Type B pancreatic cell (in vitro differentiated cells): ENCODE data around the gene MLLT3. TPM values are rescaled to one million over a fixed set of nuclear protein-coding genes. Genes with fewer than 3 reads are reported as not detected.

Experiments
- DNase-seq: peaks from one replicate; pipeline ENCODE4 v3.0.0; 2021; ENCODE audit warnings: mixed read lengths; ENCODE audit not compliant: unreplicated experiment; ENCODE audit errors: extremely low spot score
- H3K27ac Mint-ChIP-seq: 2 replicates; pipeline ENCODE4 v1.8.0; 2021; ENCODE audit warnings: mild to moderate bottlenecking, mixed read lengths
- H3K27me3 Mint-ChIP-seq: 2 replicates; pipeline ENCODE4 v1.8.0; 2021; ENCODE audit warnings: mixed read lengths
- H3K36me3 Mint-ChIP-seq: 2 replicates; pipeline ENCODE4 v1.8.0; 2021; ENCODE audit warnings: mixed read lengths
- H3K4me1 Mint-ChIP-seq: one replicate; pipeline ENCODE4 v1.8.0; 2021; ENCODE audit warnings: mixed read lengths; ENCODE audit not compliant: unreplicated experiment
- H3K4me3 Mint-ChIP-seq: 2 replicates; pipeline ENCODE4 v1.8.0; 2021; ENCODE audit warnings: mild to moderate bottlenecking, mixed read lengths
- H3K9me3 Mint-ChIP-seq: 2 replicates; pipeline ENCODE4 v1.8.0; 2021; ENCODE audit warnings: mixed read lengths
- total RNA-seq: library from RNA; stranded (reverse); gene quantifications from 2 replicates; pipeline ENCODE4 v1.2.1, GENCODE V29; 2021; ENCODE audit warnings: low replicate concordance
- TF ChIP-seq, protein P1 (sequence below): fragments of 200-600 bp; sonication (generic); conservative IDR thresholded peaks from 2 replicates; pipeline ENCODE4 v1.5.0; 2021; ENCODE audit warnings: antibody characterized with exemption, mild to moderate bottlenecking

MLLT3 gene
- total RNA-seq, 1 donor from 2014 or later = 44.2 TPM

DNA sequence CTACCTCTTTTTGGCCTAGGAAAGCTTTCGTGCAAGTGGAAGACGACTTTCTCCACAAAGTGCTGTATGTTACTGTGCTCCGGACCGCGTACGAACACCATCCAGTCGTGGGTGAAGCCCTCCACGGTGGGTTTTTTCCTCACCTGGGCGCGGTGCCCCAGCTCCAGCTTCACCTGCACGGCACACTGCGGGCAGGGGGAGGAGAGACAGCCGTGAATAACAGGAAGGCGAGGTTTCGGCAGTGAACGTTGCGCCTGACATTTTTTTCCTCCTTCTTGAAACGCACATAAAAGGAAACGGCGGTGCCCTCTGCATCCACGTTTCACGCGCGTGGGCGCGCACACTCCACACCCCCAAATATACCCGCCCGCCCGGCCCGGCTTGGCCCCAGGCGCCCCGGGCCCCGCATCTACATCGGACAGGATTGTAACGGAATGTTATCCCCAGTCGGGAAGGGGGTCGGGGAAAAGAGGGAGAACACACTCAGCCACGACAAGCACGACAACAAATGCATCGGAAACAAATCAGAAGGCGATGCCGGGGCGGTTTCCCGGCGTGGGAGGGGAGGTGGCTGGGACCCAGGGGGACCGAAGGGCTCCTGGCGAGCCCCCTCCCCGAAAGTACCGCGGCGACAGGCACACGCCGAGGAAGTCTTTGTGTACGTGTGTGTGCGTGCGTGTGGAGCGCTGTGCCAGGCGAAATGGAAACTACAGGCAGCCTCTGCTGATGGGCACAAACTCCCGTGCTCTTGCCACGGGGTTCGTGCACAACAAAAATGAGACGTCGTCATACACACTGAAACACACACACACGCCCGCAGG lies 1.4 kb downstream of the MLLT3 start:
- H3K4me1 Mint-ChIP-seq = peaks cover 35% of the 10 kb centered on the region
- peak; percentile 73 for DNase-seq
- peak overlapping the region; percentile 94 for H3K27ac Mint-ChIP-seq
- TF ChIP-seq, protein P1, sequence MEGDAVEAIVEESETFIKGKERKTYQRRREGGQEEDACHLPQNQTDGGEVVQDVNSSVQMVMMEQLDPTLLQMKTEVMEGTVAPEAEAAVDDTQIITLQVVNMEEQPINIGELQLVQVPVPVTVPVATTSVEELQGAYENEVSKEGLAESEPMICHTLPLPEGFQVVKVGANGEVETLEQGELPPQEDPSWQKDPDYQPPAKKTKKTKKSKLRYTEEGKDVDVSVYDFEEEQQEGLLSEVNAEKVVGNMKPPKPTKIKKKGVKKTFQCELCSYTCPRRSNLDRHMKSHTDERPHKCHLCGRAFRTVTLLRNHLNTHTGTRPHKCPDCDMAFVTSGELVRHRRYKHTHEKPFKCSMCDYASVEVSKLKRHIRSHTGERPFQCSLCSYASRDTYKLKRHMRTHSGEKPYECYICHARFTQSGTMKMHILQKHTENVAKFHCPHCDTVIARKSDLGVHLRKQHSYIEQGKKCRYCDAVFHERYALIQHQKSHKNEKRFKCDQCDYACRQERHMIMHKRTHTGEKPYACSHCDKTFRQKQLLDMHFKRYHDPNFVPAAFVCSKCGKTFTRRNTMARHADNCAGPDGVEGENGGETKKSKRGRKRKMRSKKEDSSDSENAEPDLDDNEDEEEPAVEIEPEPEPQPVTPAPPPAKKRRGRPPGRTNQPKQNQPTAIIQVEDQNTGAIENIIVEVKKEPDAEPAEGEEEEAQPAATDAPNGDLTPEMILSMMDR = no peak
- no peaks in the 10 kb centered on the region for H3K9me3 Mint-ChIP-seq
- peak overlapping the region; percentile 95 for H3K4me3 Mint-ChIP-seq
- peaks cover 3% of the 10 kb centered on the region for H3K36me3 Mint-ChIP-seq
- H3K27me3 Mint-ChIP-seq = peaks cover 19% of the 10 kb centered on the region

DNA sequence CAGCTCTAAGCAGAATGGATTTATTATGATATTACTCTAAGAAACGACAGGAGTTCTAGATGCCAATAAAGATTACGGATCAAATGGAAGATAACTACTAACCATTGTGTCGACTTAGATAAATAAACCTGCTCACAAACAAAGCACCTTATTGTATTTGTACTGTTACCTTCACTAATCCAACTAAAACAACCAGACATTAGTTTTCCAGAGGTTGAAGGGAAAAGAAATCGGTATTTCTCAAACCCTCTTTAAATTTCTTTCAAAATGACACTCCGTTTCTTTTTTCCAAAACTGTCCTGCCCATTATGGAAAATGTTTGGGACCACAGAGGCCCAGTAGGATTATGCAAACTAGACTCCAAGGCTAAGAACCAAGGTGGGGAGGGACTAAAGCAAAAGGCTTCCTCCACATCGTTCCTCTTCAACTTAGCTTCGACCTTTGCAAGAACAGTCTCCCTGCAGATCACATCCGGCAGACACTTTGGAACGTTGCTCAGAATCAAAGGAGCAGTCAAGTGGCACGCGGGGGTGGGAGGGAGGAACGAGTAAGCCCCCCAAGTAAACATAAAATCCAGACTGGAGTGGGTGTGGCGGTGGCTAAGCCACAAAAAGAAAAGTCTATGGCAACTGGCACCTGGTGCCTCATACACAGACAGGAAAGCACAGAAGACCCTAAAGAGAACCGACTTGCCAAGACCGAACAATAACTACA lies 2.7 kb downstream of the MLLT3 start:
- no peaks in the 10 kb centered on the region for H3K9me3 Mint-ChIP-seq
- peaks cover 18% of the 10 kb centered on the region for H3K27me3 Mint-ChIP-seq
- peaks cover 31% of the 10 kb centered on the region for H3K4me1 Mint-ChIP-seq
- TF ChIP-seq, protein P1 = no peak
- H3K27ac Mint-ChIP-seq = peak overlapping the region; percentile 94
- peaks cover 3% of the 10 kb centered on the region for H3K36me3 Mint-ChIP-seq
- no peak for DNase-seq
- peak overlapping the region; percentile 95 for H3K4me3 Mint-ChIP-seq

DNA sequence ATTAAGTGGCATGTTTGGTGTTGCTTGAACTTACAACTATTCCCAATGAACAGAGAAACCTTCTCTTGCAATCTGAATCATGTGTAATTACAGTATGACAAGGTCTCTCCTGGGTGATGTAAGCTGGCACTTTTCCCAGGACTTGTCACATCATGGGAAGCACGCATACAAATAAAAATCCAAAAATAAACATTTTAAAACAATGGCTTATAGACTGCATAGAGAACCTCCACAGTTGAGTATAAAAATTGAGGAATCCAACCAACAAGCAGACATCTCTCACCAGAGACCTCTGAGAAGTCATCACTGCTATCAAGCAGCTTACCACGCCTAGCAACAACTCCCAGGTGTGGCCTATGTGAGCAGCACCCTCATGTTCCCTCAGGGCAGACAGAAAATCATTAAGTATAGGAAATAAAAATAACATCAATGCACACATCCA lies 3.9 kb downstream of the MLLT3 start:
- peaks cover 9% of the 10 kb centered on the region for H3K27me3 Mint-ChIP-seq
- no peaks in the 10 kb centered on the region for H3K9me3 Mint-ChIP-seq
- no peak for DNase-seq
- peak overlapping the region; percentile 95 for H3K4me3 Mint-ChIP-seq
- TF ChIP-seq, protein P1 = no peak
- H3K27ac Mint-ChIP-seq = peak overlapping the region; percentile 4
- peaks cover 3% of the 10 kb centered on the region for H3K36me3 Mint-ChIP-seq
- H3K4me1 Mint-ChIP-seq = peaks cover 20% of the 10 kb centered on the region

DNA sequence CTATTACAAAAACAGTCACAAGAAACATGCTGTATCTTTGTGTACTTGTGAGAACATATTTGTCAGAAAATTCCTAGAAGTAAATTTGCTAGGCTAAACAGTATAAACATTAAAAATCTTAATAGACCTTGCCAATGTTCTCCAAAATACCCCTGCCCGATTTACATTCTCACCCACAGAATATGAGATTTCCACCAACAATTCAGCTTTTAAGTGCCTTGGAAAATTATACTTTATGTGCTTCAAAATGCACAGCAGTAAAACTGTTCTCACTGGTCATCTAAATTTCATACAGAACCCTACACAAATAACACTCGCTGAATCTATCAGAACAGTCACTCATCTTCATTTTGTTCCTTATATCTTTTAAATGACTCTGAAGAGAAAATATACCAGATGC lies 5.5 kb downstream of the MLLT3 start:
- Mint-ChIP-seq H3K27me3 (peaks cover 5% of the 10 kb centered on the region), H3K27ac (no peak overlapping the region), H3K4me3 (no peak overlapping the region), H3K36me3 (peaks cover 3% of the 10 kb centered on the region), H3K4me1 (peaks cover 22% of the 10 kb centered on the region), H3K9me3 (no peaks in the 10 kb centered on the region)
- TF ChIP-seq, protein P1 = no peak
- DNase-seq = no peak

DNA sequence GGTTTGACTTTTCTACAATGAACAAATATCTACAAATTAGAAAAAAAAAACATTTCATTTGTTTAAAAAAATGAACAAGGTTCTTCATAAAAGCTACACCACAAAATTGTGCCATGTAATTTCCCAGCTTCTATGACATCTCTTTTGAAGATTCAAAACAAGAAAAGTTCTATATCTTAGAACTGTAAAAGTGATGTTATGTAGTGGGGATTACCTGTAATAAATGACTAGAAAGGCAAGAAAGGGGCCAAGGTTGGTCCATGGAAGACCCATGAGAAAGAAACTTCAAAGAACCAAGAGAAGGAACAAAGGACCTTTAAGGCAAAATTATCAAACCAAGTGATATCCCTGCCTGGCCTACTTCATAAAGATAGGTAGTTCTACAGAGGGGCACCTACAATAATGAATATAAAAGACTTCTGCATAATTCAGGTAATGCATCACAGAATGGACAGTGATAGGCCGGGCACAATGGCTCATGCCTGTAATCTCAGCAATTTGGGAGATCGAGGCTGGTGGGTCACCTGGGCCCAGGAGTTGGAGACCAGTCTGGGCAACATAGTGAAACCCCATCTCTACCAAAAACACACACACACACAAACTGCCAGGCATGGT lies 7.6 kb downstream of the MLLT3 start:
- Mint-ChIP-seq H3K36me3 (peaks cover under 1% of the 10 kb centered on the region), H3K4me3 (no peak overlapping the region), H3K9me3 (no peaks in the 10 kb centered on the region), H3K27me3 (no peaks in the 10 kb centered on the region), H3K27ac (no peak overlapping the region), H3K4me1 (peaks cover 26% of the 10 kb centered on the region)
- DNase-seq = no peak
- TF ChIP-seq, protein P1 = no peak
